Fibroblast of lung (primary cell): ENCODE data around the gene COX7B2.

ENCODE experiments used
- EZH2 ChIP-seq: IDR thresholded peaks from 2 replicates; pipeline ENCODE4 v1.5.1; 2012; ENCODE audit warnings: low read length, control low read depth, mild to moderate bottlenecking; ENCODE audit errors: missing control alignments
- TF ChIP-seq, protein P1 (sequence below), 2 donors: IDR thresholded peaks in 1 of 2; conservative IDR thresholded peaks in 1 of 2; 1 replicate in 1 of 2; 2 replicates in 1 of 2; pipeline ENCODE4 v1.5.1; 2011 to 2012; ENCODE audit warnings: low read length in 2 of 2, control low read depth in 1 of 2, inconsistent platforms in 1 of 2, low read depth in 1 of 2, mild to moderate bottlenecking in 1 of 2

DNA sequence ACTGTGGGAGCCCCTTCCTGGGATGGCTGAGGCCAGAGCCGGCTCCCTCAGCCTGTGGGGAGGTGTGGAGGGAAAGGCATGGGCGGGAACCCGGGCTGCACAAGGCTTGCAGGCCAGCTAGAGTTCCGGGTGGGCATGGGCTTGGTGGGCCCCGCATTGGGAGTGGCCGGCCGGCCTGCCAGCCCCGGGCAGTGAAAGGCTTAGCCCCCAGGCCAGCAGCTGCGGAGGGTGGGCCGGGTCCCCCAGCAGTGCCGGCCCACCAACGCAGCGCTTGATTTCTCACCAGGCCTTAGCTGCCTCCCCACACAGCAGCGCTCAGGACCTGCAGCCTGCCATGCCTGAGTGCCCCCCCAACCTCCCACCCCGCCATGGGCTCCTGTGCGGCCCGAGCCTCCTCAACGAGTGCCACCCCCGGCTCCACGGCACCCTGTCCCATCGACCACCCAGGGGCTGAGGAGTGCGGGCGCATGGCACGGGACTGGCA, 78.0 kb downstream of the COX7B2 start:
- no peak for TF ChIP-seq EZH2
- TF ChIP-seq, protein P1, sequence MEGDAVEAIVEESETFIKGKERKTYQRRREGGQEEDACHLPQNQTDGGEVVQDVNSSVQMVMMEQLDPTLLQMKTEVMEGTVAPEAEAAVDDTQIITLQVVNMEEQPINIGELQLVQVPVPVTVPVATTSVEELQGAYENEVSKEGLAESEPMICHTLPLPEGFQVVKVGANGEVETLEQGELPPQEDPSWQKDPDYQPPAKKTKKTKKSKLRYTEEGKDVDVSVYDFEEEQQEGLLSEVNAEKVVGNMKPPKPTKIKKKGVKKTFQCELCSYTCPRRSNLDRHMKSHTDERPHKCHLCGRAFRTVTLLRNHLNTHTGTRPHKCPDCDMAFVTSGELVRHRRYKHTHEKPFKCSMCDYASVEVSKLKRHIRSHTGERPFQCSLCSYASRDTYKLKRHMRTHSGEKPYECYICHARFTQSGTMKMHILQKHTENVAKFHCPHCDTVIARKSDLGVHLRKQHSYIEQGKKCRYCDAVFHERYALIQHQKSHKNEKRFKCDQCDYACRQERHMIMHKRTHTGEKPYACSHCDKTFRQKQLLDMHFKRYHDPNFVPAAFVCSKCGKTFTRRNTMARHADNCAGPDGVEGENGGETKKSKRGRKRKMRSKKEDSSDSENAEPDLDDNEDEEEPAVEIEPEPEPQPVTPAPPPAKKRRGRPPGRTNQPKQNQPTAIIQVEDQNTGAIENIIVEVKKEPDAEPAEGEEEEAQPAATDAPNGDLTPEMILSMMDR (conservative IDR thresholded peaks at IDR 0.05 in 1 of 2, IDR thresholded peaks at IDR 0.05 in 1 of 2; ENCODE audit: low read depth in 1 of 2, low read length in 2 of 2): no peak
